SK-N-SH treated with all-trans-retinoic acid at 6 μM for 48 hours (cell line): ENCODE measurements around the gene ABR.

Source experiments
- ATAC-seq: fragments of 200-7000 bp; cut with Tn5 transposase; 3 replicates; pipeline ENCODE4 v1.9.1; 2020; ENCODE audit warnings: mild to moderate bottlenecking, moderate library complexity
- ARNTL ChIP-seq: fragments of 450-650 bp; formaldehyde crosslinking; IDR thresholded peaks from 2 replicates; pipeline ENCODE4 v1.5.0; 2020; ENCODE audit warnings: low read depth, mild to moderate bottlenecking, moderate library complexity, borderline replicate concordance
- BACH2 ChIP-seq: fragments of 250-450 bp; sonication (Bioruptor Pico); IDR thresholded peaks from 2 replicates; pipeline ENCODE4 v1.9.0; 2021; ENCODE audit warnings: mild to moderate bottlenecking, borderline replicate concordance
- CREB5 ChIP-seq: fragments of 250-450 bp; sonication (Bioruptor Pico); IDR thresholded peaks from 2 replicates; pipeline ENCODE4 v1.5.1; 2020; ENCODE audit warnings: low read depth, mild to moderate bottlenecking, moderate library complexity
- ESRRG ChIP-seq: fragments of 250-450 bp; sonication (Bioruptor Pico); IDR thresholded peaks from 2 replicates; pipeline ENCODE4 v1.6.1; 2021; ENCODE audit warnings: mild to moderate bottlenecking
- OSR1 ChIP-seq: fragments of 250-450 bp; sonication (Bioruptor Pico); IDR thresholded peaks from 2 replicates; pipeline ENCODE4 v1.8.0; 2022; ENCODE audit warnings: moderate library complexity, mild to moderate bottlenecking, inconsistent platforms
- PPARA ChIP-seq: fragments of 250-450 bp; sonication (Bioruptor Pico); IDR thresholded peaks from 2 replicates; pipeline ENCODE4 v1.5.0; 2020; ENCODE audit warnings: mild to moderate bottlenecking, borderline replicate concordance
- RARB ChIP-seq: fragments of 250-450 bp; sonication (Bioruptor Pico); IDR thresholded peaks from 2 replicates; pipeline ENCODE4 v1.8.0; 2021; ENCODE audit warnings: mild to moderate bottlenecking, moderate library complexity
- SNAI2 ChIP-seq: fragments of 250-450 bp; sonication (Bioruptor Pico); IDR thresholded peaks from 2 replicates; pipeline ENCODE4 v1.5.0; 2020; ENCODE audit warnings: mild to moderate bottlenecking, moderate library complexity
- TCF4 ChIP-seq: fragments of 250-450 bp; sonication (Bioruptor Pico); IDR thresholded peaks from 2 replicates; pipeline ENCODE4 v1.8.0; 2021; ENCODE audit warnings: mild to moderate bottlenecking, moderate library complexity, borderline replicate concordance
- TOX ChIP-seq: fragments of 250-450 bp; sonication (Bioruptor Pico); IDR thresholded peaks from 2 replicates; pipeline ENCODE4 v1.8.0; 2021; ENCODE audit warnings: mild to moderate bottlenecking, moderate library complexity, borderline replicate concordance
- TSHZ2 ChIP-seq: fragments of 250-450 bp; sonication (Bioruptor Pico); IDR thresholded peaks from 2 replicates; pipeline ENCODE4 v1.5.0; 2020; ENCODE audit warnings: mild to moderate bottlenecking, moderate library complexity
- ZC3H10 ChIP-seq: fragments of 250-450 bp; sonication (Bioruptor Pico); IDR thresholded peaks from 2 replicates; pipeline ENCODE4 v1.5.1; 2021; ENCODE audit warnings: mild to moderate bottlenecking, moderate library complexity
- ZFP3 ChIP-seq: fragments of 250-450 bp; sonication (Bioruptor Pico); IDR thresholded peaks from 2 replicates; pipeline ENCODE4 v1.5.0; 2020; ENCODE audit warnings: mild to moderate bottlenecking, moderate library complexity
- ZFP30 ChIP-seq: fragments of 450-650 bp; formaldehyde crosslinking; IDR thresholded peaks from 2 replicates; pipeline ENCODE4 v1.5.0; 2022; ENCODE audit warnings: mild to moderate bottlenecking, moderate library complexity
- ZNF565 ChIP-seq: fragments of 450-650 bp; formaldehyde crosslinking; conservative IDR thresholded peaks from 2 replicates; pipeline ENCODE4 v1.5.0; 2020; ENCODE audit warnings: low read depth, mild to moderate bottlenecking, moderate library complexity
- ZNF70 ChIP-seq: fragments of 450-650 bp; formaldehyde crosslinking; IDR thresholded peaks from 2 replicates; pipeline ENCODE4 v1.5.0; 2020; ENCODE audit warnings: mild to moderate bottlenecking, moderate library complexity
- TF ChIP-seq, protein P1 (sequence below): fragments of 250-450 bp; sonication (Bioruptor Pico); IDR thresholded peaks from 2 replicates; pipeline ENCODE4 v1.5.1; 2021; ENCODE audit warnings: mild to moderate bottlenecking, moderate library complexity
- TF ChIP-seq, protein P2 (sequence below): fragments of 250-450 bp; sonication (Bioruptor Pico); IDR thresholded peaks from 2 replicates; pipeline ENCODE4 v1.8.0; 2020; ENCODE audit warnings: mild to moderate bottlenecking, moderate library complexity, borderline replicate concordance
- TF ChIP-seq, protein P3 (sequence below): fragments of 250-450 bp; sonication (Bioruptor Pico); IDR thresholded peaks from 2 replicates; pipeline ENCODE4 v1.8.0; 2021; ENCODE audit warnings: low read depth, mild to moderate bottlenecking, moderate library complexity, borderline replicate concordance

Gene ABR

GRCh38 chr17:1212946-1213345, 33.2 kb upstream of the ABR start:
- no peak for ATAC-seq
- TF ChIP-seq ZFP30 (CRISPR knock-in tag): no peak
- no peak for TF ChIP-seq ESRRG
- no peak for TF ChIP-seq ZC3H10 (CRISPR knock-in tag)
- TF ChIP-seq ARNTL (CRISPR knock-in tag): no peak
- TF ChIP-seq SNAI2 (CRISPR knock-in tag): no peak
- TF ChIP-seq PPARA: no peak
- no peak for TF ChIP-seq TSHZ2
- TF ChIP-seq, protein P1, sequence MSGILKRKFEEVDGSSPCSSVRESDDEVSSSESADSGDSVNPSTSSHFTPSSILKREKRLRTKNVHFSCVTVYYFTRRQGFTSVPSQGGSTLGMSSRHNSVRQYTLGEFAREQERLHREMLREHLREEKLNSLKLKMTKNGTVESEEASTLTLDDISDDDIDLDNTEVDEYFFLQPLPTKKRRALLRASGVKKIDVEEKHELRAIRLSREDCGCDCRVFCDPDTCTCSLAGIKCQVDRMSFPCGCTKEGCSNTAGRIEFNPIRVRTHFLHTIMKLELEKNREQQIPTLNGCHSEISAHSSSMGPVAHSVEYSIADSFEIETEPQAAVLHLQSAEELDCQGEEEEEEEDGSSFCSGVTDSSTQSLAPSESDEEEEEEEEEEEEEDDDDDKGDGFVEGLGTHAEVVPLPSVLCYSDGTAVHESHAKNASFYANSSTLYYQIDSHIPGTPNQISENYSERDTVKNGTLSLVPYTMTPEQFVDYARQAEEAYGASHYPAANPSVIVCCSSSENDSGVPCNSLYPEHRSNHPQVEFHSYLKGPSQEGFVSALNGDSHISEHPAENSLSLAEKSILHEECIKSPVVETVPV (CRISPR knock-in tag): no peak
- no peak for TF ChIP-seq RARB
- no peak for TF ChIP-seq ZFP3 (CRISPR knock-in tag)
- no peak for TF ChIP-seq OSR1 (CRISPR knock-in tag)
- TF ChIP-seq ZNF70 (CRISPR knock-in tag): no peak

- ATAC-seq: no peak
- no peak for TF ChIP-seq TCF4
- TF ChIP-seq, protein P2, sequence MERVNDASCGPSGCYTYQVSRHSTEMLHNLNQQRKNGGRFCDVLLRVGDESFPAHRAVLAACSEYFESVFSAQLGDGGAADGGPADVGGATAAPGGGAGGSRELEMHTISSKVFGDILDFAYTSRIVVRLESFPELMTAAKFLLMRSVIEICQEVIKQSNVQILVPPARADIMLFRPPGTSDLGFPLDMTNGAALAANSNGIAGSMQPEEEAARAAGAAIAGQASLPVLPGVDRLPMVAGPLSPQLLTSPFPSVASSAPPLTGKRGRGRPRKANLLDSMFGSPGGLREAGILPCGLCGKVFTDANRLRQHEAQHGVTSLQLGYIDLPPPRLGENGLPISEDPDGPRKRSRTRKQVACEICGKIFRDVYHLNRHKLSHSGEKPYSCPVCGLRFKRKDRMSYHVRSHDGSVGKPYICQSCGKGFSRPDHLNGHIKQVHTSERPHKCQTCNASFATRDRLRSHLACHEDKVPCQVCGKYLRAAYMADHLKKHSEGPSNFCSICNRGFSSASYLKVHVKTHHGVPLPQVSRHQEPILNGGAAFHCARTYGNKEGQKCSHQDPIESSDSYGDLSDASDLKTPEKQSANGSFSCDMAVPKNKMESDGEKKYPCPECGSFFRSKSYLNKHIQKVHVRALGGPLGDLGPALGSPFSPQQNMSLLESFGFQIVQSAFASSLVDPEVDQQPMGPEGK (CRISPR knock-in tag): no peak
- no peak for TF ChIP-seq TSHZ2
- TF ChIP-seq, protein P3, sequence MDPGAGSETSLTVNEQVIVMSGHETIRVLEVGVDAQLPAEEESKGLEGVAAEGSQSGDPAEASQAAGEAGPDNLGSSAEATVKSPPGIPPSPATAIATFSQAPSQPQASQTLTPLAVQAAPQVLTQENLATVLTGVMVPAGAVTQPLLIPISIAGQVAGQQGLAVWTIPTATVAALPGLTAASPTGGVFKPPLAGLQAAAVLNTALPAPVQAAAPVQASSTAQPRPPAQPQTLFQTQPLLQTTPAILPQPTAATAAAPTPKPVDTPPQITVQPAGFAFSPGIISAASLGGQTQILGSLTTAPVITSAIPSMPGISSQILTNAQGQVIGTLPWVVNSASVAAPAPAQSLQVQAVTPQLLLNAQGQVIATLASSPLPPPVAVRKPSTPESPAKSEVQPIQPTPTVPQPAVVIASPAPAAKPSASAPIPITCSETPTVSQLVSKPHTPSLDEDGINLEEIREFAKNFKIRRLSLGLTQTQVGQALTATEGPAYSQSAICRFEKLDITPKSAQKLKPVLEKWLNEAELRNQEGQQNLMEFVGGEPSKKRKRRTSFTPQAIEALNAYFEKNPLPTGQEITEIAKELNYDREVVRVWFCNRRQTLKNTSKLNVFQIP (CRISPR knock-in tag): no peak
- no peak for TF ChIP-seq CREB5 (CRISPR knock-in tag)
- TF ChIP-seq PPARA: no peak
- TF ChIP-seq BACH2: no peak
- TF ChIP-seq SNAI2 (CRISPR knock-in tag): no peak
- TF ChIP-seq ZFP30 (CRISPR knock-in tag): no peak
These were observed 31.5 kb upstream of the ABR start for GRCh38 chr17:1211287-1211686.

- TF ChIP-seq ZNF70 (CRISPR knock-in tag): no peak
- TF ChIP-seq ZNF565 (CRISPR knock-in tag): no peak
- TF ChIP-seq OSR1 (CRISPR knock-in tag): no peak
- no peak for TF ChIP-seq RARB
- no peak for TF ChIP-seq PPARA
- TF ChIP-seq BACH2: no peak
- no peak for TF ChIP-seq TOX (CRISPR knock-in tag)
- ATAC-seq: no peak
These were observed 29.2 kb upstream of the ABR start for GRCh38 chr17:1208966-1209365.
